ENCODE results near the gene POFUT1.
A peak's percentile ranks its signal among the peaks of the same experiment; 100 is the strongest.

POFUT1 gene

DNA sequence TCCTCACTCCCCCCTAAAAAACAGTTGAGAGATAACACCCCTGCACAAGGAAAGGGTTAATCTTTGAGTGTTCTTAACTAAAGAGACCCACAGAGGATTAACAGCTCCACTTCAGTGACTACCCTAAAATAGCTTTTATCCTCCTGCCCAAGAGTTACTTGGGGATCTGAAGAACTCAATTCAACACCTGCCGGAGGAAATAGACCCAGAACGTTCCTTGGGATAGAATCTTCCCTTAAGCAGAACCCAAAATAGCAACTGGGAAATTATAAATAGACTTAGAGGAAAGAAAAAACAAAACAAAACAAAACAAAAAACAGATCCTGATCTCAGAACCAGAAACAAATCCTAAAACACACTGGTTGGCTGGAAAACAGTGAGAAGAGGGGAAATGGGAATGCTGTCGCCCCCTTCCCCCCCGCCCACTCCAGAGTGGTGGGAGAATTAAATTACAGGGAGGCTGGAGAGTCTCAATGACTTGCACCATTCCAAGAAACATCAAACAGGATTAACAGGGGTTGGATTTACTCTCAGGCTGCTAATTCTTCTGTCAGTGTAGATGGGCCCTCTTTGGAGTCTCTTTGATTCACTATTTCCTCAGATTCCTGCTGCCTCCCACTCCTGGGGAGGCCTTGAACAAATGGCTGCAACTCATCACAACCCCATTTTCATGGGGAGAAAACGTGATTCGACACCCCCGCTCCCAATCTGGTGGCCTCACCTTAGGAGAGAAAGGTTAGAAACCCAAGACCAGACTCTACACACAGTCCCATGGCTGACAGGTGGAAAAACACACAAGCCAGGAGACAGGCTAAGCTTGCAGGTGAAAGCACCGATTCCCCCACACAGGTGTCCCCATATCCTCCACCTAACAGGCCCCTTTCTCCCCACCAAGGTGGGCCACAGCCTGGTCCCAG is 1.6 kb upstream of the POFUT1 start:
- DNase-seq (ENCODE audit: low read depth in 1 of 2, low spot score in 1 of 2), result no peak

DNA sequence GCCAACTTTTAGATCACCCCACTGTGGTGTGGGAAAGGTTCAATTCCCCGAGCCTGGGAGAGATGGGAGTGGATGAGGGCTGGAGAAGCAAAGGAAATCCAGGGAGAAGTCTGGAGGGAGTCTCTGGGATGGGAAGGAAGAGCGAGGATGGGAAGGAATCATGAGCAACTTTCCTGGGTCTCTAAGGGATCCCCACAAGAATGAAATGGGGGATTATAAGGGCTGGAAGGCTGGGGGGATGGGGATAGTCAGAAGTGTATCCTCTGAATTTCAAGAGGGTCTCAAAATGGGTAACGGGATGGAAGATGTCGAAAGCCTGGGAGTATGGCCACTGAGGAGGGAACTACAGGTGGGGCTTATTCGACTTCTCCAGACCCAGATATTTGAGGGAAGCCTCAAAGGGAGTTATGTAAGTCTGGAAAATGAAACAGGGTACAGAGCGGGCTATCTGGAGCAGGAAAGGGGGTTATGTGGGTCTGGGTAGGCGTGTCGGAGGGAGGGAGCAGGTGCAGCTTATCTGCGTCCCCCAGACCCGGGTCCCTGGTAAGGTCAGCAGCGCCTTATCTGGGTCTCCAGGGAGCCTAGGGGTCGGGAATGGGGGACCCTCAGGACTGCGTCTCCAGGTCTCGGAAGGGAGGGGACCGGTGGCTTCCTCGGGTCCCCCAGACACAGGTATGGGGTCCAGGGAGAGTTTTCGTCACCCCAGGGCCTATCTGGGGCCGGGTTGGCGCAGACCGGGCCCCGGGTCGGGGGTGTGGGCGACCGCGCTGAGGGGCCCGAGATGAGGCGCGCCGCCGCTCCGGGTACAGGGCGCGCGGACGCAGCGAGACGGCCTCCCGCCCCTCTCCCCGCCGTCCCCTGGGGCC is 687 bp upstream of the POFUT1 start:
- no peak for DNase-seq (ENCODE audit: low read depth in 1 of 2, low spot score in 1 of 2)

DNA sequence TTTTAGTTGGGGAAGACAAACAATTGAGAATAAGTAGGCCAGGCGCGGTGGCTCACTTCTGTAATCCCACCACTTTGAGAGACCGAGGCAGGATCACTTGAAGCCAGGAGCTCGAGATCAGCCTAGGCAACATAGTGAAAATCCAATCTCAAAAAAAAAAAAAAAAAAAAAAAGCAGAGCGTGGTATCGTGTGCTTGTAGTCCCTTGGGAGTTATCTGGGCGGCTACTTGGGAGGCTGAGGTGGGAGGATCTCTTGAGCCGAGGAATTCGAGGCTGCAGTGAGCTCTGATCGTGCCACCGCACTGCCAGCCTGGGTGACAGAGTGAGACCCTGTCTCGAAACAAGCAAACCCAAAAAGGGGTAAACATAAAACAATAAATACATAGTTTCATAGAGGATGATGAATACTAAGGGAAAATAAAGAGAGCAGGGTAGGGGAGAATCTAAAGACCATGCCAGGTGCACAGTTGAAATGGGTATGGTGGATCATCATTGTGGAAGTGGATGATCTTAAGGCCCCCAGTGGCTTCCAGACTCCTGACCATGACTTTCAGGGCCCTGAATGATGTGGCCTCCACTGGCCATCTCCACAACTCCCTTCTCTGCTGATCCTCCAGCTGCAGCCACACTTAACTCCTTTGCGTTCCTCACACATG is 947 bp downstream of the POFUT1 start:
- DNase-seq (ENCODE audit: low read depth in 1 of 2, low spot score in 1 of 2), result no peak

DNA sequence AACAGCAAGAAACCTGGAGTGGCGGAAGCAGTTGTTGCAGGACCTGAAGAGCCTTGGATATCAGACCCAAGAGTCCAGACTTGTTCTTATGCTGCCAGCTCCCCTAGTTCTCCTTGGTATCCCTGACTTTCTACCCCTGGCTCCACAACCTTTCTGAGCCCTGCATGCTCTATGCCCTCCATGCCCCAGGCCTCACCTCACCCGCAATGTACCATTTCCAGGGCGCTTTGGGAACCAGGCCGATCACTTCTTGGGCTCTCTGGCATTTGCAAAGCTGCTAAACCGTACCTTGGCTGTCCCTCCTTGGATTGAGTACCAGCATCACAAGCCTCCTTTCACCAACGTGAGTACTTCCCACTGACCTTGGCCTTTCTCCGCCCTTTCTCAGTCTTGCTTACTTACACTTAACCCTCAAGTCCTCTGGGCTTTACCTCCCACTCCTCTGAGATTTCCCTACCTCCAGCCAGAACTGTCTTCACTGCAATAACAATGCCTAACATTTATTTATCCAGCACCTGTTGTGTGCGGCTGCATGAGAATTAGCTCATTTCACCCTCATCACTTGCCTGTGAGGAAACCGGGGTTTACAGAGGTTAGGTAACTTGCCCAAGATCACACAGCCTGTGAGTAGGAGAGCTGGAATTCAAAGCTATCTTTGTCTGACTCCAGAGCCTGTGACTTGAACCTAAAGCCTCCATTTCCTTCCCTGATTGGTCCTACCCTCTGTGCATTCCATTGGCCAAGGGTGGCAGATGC is 2.3 kb downstream of the POFUT1 start:
- DNase-seq (ENCODE audit: low read depth in 1 of 2, low spot score in 1 of 2), result no peak

GRCh38 chr20:32213870-32214269 is 6.2 kb downstream of the POFUT1 start:
- no peak for DNase-seq (ENCODE audit: low read depth in 1 of 2, low spot score in 1 of 2)

GRCh38 chr20:32215147-32215546 is 7.5 kb downstream of the POFUT1 start:
- no peak for DNase-seq (ENCODE audit: low read depth in 1 of 2, low spot score in 1 of 2)

GRCh38 chr20:32215729-32216128 is 8.0 kb downstream of the POFUT1 start:
- DNase-seq (ENCODE audit: low read depth in 1 of 2, low spot score in 1 of 2), result no peak

DNA sequence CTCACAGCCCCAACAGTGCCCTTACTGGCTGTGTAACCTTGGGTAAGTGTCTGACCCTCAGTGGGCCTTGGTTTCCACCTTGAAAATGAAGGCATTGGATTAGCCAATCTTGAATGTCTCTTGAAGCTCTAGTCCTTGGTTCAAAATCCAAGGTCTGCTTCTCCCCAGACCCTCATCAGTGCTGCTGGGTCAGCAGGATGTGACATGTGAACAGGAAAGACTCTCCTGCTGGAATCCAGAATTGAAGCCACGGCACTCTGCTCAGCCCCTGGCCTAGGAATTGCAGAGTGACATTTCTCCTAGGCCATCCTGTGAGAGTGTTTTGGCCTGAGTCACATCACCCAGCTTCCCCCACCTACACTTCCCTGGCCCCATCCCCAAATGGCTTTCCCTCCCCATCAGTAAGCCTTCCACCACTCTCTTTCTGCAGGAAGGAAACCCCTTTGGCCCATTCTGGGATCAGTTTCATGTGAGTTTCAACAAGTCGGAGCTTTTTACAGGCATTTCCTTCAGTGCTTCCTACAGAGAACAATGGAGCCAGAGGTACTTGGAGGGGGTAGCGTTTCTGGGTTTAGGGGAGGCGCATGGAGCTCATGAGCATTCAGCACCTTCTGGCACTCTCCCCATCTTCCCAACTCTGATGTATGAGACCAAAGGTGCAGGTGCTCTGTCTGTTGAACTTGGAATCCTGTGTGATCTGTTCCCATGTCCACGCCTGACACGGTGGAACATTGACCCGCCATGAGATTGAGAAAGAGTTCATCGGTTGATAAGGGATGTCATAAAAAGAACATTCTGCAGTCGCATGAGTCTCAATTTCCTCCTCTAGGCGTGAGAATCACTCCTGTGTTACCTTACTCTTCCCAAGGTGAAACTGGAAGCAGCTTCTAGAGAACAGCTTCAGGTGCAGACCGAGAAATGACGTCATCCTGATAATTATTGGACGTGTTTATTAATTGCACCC is 8.8 kb downstream of the POFUT1 start:
- DNase-seq (ENCODE audit: low read depth in 1 of 2, low spot score in 1 of 2), result no peak

- DNase-seq (ENCODE audit: low read depth in 1 of 2, low spot score in 1 of 2), result no peak
These were observed 10.6 kb downstream of the POFUT1 start for GRCh38 chr20:32218156-32218900.

- DNase-seq (ENCODE audit: low read depth in 1 of 2, low spot score in 1 of 2), result no peak
These were observed 16.8 kb downstream of the POFUT1 start for GRCh38 chr20:32224463-32224862.

- no peak for DNase-seq (ENCODE audit: low read depth in 1 of 2, low spot score in 1 of 2)
These were observed 18.7 kb downstream of the POFUT1 start for GRCh38 chr20:32226391-32226790.

- DNase-seq (ENCODE audit: low read depth in 1 of 2, low spot score in 1 of 2), result no peak
These were observed 19.6 kb downstream of the POFUT1 start for GRCh38 chr20:32227306-32227705.

DNA sequence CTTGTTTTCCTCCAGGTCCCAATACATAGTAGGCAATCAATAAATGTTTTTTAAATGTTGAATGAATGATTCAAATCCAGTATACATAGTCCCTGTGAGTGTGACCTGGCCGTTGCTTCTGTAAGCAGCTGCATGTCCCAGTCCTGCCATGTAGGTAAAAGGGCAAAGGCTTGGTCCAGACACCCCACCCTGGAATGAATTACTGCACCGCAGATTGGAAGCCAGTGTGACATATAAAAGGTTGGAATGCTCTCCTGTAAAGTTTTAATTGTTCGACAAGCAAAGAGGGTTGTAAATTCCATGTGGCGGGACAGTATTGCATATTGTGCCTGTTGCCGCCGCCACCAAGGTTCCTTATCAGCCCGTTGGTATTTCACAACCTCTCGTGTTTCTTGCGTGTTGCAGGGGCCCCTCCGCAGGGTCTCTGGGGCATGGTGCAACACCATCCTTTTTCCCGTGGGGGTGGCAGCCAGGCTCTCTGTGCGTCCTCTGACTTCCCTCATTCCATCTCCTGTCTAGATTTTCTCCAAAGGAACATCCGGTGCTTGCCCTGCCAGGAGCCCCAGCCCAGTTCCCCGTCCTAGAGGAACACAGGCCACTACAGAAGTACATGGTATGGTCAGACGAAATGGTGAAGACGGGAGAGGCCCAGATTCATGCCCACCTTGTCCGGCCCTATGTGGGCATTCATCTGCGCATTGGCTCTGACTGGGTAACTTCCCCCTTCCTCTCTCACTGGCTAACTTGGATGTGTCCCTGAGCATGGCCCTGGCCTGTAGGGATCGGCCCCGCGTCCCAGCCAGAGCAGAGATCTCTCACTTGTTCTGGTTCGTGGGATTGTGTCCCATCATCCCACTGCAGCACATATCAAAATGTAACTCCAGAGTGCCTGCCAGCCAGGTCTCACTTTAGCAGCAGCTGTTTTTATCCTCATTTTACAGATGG is 20.3 kb downstream of the POFUT1 start:
- no peak for DNase-seq (ENCODE audit: low read depth in 1 of 2, low spot score in 1 of 2)

DNA sequence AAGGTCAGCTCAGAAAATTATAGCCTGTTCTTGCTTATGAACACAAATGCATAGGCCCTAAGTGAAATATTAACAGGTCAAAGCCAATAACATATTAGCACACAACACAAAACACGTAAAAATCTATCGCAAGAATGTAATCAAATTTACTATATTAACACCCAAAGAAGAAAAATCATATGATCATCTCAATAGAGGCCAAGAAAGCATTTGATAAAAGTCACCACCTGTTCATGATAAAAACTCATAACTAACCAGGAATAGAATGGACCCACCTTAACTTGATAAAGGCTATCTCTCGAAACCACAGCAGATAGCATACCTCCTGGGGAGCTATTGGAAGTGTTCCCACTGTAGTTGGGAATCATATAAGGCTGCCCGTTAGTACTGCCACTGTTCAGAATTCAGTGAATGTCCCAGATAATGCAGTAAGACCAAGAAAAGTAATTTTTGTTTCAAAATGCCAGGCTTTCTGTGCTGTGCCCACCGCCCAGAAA is 21.6 kb downstream of the POFUT1 start:
- no peak for DNase-seq (ENCODE audit: low read depth in 1 of 2, low spot score in 1 of 2)

DNA sequence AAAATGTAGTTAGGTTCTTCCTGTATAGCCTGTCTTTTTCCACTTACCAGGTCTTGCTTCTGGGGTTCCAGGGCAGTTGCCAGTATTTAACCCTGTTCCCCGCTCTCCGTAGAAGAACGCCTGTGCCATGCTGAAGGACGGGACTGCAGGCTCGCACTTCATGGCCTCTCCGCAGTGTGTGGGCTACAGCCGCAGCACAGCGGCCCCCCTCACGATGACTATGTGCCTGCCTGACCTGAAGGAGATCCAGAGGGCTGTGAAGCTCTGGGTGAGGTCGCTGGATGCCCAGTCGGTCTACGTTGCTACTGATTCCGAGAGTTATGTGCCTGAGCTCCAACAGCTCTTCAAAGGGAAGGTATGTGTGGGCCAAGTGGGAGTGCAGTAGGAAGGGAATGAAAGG is 23.0 kb downstream of the POFUT1 start:
- DNase-seq (ENCODE audit: low read depth in 1 of 2, low spot score in 1 of 2), result no peak

GRCh38 chr20:32231245-32231644 is 23.6 kb downstream of the POFUT1 start:
- DNase-seq (ENCODE audit: low read depth in 1 of 2, low spot score in 1 of 2), result no peak

GRCh38 chr20:32231847-32232246 is 24.2 kb downstream of the POFUT1 start:
- DNase-seq (ENCODE audit: low read depth in 1 of 2, low spot score in 1 of 2), result peak in 1 of 2 donors; percentile 21
